ENCODE measurements around the gene RSAD1.
A peak's percentile ranks its signal among the peaks of the same experiment; 100 is the strongest.
"Not testable (repeated sequence)": the region's sequence is repeated elsewhere in the genome, so short reads cannot be mapped to it uniquely, and the experiment has no call there.

The RSAD1 gene

DNA sequence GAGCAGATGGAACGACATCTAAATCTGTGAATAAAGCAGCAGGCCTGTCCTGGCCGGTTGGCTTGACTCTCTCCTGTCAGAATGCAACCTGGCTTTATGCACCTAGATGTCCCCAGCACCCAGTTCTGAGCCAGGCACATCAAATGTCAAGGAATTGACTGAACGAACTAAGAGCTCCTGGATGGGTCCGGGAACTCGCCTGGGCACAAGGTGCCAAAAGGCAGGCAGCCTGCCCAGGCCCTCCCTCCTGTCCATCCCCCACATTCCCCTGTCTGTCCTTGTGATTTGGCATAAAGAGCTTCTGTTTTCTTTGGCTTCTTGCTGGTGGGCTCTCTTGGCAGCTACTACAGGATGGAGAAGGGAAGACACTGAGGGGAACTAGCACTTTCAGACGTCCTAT lies 4.1 kb upstream of the RSAD1 start:
- DNase-seq: no peak

DNA sequence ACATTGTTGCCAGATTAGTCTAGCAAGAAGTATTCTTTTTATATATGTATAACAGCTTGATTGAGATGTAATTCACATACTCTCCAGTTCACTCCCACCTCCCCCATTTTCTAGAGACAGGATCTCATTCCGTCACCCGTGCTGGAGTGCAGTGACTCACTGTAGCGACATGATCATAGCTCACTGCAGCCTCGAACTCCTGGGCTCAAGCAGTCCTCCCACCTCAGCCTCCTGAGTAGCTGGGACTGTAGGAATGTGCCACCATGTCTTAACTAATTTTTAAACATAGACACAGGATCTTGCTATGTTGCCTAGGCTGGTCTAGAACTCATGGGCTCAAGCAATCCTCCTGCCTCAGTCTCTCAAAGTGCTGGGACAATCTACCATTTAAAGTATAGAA lies 3.3 kb upstream of the RSAD1 start:
- no peak for DNase-seq

DNA sequence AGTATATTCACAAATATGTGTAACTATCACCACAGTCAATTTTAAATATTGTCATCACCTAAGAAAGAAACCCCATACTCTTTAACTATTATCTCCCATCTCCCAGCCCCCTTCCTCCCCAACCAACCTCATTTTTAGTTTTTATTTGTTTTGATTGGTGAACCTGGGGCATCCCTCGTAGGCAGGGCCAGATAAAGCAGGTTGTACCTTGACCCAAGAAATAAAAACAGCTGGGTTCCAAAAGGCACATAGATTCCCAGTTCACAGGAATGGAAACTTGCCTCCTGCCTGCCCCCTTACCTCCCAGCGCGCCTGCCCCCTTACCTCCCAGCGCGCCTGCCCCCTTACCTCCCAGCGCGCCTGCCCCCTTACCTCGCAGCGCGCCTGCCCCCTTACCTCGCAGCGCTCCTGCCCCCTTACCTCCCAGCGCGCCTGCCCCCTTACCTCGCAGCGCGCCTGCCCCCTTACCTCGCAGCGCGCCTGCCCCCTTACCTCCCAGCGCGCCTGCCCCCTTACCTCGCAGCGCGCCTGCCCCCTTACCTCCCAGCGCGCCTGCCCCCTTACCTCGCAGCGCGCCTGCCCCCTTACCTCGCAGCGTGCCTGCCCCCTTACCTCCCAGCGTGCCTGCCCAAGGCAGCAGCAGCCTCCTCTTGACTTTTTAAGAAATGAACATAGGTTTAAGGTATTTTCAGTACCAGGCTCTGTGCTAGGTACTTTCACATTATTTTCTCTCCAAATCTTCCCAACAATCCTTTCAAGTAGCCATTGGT lies 2.7 kb upstream of the RSAD1 start:
- DNase-seq: not testable (repeated sequence)

DNA sequence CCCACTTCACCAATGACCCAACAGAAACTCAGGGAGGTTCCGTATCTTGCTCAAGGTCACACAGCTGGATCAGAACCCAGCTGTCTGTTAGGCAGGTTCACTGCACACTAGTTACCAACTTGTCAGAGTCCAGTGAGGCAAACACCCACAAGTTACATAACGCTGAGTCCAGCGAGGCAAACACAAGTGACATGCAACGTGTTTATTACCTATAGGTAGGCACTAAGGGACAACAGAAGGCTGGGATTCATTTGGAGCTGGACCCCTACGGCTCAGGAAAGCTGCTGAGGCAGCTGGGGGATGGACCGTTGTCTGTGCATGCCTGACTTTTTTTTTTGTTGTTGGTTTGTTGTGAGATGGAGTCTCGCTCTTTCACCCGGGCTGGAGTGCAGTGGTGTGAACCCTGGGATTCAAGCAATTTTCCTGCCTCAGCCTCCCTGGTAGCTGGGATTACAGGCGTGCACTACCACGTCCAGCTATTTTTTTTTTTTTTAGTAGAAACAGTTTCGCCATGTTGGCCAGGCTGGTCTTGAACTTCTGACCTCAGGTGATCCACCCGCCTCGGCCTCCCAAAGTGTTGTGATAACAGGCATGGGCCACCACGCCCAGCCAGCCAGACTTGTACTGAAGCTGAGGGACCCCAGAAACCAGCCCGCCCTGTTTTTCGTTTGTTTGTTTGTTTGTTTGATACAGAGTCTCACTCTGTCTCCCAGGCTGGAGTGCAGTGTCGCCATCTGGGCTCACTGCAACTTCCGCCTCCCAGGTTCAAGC lies 1.9 kb upstream of the RSAD1 start:
- DNase-seq: no peak

DNA sequence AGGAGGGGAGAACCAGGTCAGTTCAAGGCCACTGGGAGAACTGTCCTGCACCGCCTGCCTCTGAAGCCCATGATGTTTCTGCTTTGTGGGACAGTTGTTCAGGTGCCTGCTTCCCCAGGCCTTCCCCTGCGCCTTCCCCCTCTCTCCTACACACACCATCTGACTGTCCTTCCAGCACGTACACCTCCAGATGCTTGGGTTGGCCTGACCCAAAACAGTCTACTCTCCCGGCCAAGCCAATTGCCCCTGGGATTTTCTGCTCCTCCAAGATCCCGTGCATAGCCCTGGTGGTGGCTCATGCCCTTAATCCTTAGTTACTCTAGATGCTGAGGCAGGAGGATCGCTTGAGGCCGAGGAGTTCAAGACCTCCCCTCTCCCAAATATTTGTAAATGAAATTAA lies 684 bp upstream of the RSAD1 start:
- DNase-seq: no peak

DNA sequence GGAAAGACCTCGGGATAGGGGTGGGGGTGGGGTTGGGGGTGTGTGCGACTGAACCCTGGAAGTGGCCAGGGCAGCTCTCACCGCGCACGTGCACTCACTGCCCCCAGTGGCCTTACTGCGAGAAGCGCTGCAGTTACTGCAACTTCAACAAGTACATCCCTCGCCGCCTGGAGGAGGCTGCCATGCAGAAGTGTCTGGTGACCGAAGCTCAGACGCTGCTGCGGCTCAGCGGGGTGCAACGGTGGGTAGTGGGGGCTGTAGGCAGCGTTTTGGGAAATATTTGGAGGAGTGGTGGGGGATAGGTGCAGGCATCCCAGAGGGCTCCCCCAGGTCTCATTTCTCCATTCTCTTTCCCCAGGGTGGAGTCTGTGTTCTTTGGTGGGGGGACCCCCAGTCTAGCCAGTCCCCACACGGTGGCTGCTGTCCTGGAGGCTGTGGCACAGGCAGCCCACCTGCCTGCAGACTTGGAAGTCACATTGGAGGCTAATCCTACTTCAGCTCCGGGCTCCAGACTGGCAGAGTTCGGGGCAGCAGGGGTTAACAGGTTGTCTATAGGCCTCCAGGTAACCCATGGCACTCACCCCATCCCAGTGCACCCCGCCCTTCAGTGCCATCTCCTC lies 972 bp downstream of the RSAD1 start:
- DNase-seq: peak; percentile 82

DNA sequence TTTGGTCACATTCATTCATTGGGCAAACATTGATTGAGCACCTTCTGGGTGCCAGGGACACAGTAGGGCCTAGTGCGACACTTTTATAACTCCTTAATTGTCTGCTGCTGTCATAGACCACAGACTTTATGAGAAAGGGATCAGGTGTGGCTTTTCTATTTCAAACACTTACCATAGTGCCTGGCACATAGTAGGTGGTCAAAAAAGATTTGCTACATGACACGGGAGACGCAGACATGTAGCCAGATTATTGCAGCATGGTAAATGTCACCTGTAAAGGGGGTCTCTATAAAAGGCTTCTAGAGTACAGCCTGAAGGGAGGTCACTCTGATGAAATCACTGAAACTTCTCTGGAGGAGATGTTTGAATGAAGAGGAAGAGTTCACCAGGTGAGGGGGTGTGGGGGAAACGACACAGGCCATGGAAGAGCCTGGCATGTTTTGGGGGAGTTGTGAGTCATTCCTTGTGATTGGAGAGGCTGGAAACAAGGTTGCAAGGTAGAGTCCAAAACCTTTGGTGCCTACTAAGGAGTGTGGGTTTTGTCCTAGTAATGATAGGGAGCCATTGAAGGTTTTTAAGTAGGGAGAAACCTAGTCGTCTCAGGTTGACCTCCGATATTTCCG lies 1.6 kb downstream of the RSAD1 start:
- no peak for DNase-seq

DNA sequence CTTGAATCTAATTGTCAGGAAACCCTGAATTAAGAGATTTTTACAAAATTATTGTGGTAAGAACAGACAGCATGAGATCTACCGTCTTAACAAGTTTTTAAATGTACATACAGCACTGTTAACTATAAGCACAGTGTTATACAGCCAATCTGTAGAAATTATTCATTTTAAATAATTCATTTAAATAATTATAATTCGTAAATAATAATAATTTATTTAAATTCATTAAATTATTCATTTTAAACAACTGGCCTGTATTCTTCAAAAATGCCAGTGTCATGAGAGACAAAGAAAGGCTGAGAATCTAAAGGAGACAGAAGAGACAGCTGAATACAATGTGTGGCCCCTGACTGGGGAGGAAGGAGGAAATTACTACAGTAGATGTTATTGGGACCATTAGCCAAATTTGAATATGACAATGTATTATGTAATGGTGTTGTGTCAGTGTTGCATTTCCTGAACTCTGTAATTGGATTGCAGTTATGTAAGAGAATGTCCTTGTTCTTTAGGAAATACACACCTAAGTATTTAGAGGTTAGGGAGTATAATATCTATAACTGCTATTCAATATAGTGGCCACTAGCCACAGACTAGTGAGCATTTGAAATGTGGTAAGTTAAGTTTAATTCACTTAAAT lies 2.3 kb downstream of the RSAD1 start:
- no peak for DNase-seq

DNA sequence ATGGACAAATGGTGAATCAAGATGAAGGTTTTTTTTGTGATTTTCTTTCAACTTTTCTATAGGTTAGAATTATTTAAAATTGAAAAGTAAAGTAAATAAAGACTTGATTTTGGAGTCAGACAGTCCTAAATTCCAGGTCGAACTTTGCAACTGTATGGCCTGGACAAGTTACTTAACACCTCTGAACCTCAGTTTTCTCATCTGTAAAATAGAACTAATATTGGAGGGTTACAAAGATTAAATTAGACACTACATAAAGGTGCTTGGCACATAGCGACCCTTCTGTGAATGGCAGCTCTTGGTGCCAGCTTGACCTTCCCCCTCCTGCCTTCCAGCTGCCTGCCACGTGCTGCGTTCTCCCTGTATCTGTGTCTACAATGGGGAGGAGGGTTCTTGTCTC lies 3.0 kb downstream of the RSAD1 start:
- no peak for DNase-seq

DNA sequence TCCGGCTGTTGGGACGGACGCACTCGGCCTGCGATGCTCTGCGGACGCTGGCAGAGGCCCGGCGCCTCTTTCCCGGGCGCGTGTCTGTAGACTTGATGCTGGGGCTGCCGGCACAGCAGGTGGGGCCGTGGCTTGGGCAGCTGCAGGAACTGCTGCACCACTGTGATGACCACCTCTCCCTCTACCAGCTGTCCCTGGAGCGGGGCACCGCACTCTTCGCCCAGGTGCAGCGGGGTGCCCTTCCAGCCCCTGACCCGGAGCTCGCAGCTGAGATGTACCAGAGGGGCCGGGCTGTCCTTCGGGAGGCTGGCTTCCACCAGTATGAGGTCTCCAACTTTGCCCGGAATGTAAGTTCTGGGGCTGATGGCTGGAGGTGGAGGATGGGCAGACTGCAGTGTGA lies 3.5 kb downstream of the RSAD1 start:
- DNase-seq: no peak

DNA sequence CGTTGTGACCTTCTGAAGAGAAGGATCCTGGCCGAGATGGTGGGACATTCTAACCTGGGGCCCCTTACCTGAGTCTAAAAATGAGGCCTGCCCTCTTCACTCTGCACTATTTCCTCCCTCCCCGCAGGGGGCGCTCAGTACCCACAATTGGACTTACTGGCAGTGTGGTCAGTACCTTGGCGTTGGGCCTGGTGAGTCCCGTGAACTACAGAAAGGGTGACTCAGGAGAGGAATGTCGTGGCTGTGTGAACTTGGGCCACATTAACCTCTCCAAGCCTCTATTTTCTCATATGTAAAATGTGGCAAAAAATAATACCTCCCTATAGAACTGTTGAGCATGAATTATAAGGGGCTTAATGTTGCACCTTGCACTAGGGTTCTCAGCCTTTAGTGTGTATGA lies 3.9 kb downstream of the RSAD1 start:
- peak; percentile 85 for DNase-seq

DNA sequence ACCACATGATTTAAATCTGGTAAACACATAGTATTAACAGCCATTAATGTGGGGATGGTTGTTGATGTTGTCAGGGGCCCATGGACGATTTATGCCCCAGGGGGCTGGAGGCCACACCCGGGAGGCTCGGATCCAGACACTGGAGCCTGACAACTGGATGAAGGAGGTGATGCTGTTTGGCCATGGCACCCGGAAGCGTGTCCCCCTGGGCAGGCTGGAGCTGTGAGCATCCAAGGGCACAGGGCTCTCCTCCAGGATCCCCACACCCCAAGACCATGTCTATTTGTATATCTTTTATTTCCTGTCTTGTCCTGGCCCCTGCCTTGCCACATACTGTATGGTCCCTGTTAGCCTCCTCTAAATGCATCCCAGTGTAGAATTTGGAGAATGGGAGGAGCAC lies 4.6 kb downstream of the RSAD1 start:
- DNase-seq: no peak

DNA sequence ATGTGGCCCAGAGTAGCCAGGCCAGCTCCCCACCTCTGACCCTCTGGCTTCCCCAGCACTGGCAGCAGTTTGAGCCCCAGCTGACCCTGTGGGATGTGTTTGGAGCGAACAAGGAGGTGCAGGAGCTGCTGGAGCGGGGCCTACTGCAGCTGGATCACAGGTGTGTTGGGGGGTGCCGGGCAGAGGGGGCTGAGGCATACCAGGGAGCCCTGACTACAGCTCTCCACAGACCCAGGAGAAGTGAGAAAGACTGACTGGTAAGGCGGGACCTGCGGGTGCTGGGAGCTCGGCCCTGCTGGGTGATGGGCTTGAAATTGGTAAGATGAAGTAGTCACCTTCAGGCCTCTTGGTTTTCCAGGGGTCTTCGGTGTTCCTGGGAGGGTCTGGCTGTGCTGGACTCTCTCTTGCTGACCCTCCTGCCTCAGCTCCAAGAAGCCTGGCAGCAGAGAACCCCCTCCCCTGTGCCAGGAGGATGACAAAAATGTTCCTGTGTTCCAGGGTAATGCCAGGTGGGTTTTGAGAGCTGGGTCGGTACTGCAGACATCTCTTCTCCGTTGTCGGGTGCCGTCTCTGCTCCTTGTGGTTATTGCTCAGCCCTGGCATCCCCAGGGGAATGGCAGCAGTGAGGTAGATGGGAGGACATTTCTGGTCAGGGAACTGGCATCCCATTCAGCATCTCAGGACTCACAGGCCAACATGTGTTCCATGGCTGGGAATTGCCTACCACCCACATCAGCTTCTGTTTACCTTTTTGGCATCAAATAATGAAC lies 5.9 kb downstream of the RSAD1 start:
- DNase-seq: no peak

DNA sequence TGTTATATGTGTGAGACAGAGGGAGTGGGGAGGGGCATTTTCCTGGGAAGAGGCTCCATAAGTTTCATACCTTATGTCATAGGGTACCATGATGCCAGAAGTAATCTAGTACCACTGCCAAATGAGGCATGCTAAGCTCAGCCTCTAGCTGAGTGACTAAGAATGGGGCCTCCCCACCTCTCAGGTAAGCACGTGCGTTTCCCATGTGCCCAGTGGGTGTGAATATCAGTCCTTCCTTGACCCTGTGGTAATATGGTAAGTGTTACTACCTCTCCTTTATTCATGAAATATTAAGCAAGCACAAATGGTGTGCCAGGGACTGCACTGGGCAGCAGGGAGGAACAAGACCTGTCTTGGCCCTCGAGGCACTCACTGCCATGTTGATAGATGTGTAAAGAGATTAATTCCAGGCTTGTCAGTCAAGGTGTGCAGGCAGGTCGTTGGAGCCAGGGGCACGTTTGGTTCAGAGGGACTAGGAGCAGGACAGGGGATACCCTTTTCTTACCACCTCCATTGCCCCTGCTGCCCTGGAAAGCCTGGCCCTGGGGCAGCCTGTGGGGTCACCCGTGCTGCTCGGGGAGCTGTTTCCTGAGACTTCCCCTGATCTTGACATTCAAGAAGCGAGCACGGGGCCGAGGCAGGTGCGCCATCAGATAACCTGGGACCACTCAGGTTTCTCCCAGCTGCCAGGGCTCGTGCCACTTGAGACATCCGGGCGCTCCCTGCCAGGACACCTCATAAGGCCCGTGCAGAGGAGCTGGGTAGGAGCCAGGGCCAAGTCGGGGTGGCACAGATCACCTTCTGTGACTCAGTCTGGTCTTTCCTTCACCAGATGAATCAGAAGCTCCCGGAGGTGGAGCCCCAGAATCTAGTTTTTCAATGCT lies 8.8 kb downstream of the RSAD1 start:
- DNase-seq: peak; percentile 34

DNA sequence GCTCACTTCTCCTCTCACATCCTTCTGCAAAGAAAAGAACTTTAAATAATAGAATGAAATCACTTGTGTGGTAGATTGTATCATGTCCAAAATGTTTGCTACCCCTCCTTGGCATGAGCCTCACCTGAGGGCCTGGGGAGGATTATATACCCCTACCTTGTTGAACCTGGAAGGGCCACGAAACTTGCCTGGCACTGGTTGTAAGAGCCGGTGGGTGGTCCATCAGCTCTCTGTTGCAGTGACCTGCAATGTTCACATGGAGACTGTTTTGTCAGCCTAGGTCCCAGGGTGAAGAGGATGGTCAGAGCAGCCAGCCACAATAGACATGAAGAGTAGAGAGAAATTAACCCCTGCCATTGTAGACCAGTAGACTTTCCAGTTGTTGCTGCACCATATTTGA lies 10.2 kb downstream of the RSAD1 start:
- DNase-seq: no peak

DNA sequence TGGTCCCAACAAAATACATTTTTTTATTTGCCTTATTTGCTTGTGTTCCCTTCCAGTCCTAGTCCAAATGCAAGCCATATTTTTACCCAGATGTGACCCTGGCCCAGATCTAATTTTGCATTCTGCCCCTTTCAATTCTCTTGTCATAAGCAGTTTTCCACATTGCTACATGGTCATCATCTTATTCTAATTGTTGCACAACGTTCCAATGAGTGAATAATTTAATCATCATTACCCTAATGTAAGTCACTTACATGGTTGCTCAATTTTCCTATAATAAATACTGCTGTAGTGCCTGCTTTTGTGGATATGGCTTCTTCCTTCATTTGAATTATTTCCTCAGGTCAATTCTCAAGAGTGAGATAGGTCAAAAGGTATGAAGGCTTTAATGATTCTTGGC lies 12.8 kb downstream of the RSAD1 start:
- no peak for DNase-seq

DNA sequence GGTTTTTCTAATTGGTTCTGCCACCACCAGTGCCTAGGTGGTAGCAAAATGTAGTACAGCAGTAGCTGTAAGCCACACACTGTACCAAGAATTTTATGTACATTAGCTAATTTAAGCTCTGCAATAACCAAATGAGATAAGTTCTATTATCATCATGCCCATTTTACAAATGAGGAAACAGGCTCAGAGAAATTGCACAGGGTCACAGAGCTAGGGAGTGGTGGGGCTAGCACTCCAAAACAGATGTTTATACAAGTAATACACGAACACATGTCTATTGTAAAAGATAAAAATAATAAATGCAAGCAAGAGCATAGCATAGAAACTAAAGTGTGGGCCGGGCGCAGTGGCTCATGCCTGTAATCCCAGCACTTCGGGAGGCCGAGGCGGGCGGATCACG lies 13.6 kb downstream of the RSAD1 start:
- no peak for DNase-seq

DNA sequence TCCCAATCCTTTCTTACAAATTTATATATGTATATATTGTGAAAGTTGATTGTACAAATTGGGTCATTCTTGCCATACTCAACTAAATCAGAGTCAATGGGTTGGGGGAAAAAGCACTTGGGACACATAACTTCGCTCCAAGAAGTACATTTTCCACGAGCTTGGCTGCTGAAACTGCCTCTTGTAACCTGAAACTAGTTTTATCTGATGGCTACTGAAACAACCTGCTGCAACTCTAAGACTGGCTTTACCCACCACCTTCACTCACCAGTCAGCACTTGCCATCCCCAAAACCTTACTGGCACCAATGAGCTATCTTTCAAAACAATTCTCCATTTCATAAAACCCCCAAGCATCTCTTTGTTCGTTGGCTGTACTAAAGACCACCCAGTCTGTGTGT lies 15.1 kb downstream of the RSAD1 start:
- no peak for DNase-seq

DNA sequence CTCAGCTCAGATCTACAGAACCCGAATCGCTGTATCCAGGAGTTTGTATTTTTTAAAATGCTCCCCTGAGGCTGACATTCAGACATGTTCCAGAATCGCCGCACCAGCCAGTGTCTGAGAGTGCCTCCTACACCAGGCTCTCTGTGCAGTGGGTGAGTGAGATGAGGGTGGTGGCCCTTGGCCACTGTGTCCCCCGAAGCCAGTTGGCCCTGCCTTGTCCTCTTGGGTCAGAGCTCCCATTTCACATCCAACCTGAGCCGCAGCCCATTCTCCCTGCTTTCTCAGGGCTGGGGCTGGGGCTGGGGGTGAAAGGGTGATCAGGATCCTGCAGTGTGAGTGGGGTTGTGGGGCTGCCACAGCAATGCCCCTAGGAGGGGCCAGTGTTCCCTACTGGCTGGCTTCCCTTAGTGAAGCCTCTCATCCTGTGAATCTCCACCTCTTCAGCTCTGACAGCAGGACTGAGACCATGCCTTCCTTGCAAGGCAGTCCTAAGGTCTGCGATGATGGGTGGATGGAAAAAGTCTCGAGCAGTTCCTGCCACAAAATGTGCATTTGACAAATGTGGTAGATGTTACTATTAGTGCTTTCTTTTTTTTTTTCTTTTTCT lies 16.7 kb downstream of the RSAD1 start:
- DNase-seq: no peak

DNA sequence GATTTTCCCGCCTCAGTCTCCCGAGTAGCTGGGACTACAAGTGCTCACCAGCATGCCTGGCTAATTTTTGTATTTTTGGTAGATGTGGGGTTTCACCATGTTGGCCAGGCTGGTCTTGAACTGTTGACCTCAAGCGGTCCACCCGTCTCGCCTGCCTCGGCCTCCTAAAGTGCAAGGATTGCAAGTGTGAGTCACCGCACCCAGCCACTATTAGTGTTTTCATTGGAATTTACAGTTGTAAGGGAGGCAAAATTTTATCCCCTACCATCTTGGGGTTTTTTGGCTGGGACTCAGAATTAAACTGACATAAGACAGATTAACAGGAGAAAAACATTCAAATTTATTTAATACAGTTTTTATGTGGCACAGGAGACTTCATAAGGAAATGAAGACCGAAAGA lies 17.3 kb downstream of the RSAD1 start:
- DNase-seq: no peak
